ENCODE results near the gene ZEB2.
A peak's percentile ranks its signal among the peaks of the same experiment; 100 is the strongest.

The ZEB2 gene

DNA sequence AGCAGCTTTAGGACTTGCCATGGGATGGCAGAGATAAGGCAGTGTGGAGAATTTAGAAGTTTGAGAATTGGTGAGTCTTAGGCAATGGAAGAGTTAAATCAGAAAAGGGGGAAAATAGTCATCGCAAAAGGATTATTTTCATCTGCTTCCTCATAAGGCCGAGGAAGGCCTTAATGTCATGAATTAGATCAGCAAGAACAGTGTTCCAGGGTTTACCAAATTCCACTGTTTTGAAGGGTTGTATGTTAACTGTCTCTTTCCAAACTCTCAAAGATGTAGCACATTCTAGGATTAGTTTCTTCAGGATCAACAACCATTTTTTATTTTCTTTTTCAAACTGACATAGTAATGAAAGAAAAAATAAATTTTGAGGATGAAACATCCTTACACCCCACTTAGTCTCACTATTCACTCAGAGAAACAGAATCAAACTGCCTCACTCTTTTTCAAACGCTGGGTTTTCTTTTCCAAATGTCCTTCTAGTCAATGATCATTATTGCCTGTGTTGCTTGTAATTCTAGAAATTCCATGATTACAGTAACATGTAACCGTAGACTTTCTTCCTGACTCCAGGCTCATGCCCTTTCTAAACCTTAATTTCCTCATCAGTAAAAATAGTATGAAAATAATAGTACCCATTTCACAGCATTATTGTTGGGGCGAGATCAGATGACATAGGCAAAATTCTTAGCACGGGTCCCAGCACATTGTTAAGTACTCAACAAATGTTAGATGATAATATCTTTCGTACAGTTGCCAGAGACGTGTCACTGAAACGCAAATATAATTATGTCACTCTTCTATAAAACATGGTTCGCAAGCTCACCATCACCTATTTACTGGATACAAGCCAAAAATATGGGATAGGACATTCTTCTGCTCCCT lies 23.6 kb downstream of the ZEB2 start:
- DNase-seq (ENCODE audit: low read depth): peak; percentile 36
- peak overlapping the region; percentile 3; the same call in 1 of the 2 replicates for H3K4me3 ChIP-seq (ENCODE audit: low read length)
- TF ChIP-seq, protein P1, sequence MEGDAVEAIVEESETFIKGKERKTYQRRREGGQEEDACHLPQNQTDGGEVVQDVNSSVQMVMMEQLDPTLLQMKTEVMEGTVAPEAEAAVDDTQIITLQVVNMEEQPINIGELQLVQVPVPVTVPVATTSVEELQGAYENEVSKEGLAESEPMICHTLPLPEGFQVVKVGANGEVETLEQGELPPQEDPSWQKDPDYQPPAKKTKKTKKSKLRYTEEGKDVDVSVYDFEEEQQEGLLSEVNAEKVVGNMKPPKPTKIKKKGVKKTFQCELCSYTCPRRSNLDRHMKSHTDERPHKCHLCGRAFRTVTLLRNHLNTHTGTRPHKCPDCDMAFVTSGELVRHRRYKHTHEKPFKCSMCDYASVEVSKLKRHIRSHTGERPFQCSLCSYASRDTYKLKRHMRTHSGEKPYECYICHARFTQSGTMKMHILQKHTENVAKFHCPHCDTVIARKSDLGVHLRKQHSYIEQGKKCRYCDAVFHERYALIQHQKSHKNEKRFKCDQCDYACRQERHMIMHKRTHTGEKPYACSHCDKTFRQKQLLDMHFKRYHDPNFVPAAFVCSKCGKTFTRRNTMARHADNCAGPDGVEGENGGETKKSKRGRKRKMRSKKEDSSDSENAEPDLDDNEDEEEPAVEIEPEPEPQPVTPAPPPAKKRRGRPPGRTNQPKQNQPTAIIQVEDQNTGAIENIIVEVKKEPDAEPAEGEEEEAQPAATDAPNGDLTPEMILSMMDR (conservative IDR thresholded peaks at IDR 0.05; ENCODE audit: low read length): no peak

DNA sequence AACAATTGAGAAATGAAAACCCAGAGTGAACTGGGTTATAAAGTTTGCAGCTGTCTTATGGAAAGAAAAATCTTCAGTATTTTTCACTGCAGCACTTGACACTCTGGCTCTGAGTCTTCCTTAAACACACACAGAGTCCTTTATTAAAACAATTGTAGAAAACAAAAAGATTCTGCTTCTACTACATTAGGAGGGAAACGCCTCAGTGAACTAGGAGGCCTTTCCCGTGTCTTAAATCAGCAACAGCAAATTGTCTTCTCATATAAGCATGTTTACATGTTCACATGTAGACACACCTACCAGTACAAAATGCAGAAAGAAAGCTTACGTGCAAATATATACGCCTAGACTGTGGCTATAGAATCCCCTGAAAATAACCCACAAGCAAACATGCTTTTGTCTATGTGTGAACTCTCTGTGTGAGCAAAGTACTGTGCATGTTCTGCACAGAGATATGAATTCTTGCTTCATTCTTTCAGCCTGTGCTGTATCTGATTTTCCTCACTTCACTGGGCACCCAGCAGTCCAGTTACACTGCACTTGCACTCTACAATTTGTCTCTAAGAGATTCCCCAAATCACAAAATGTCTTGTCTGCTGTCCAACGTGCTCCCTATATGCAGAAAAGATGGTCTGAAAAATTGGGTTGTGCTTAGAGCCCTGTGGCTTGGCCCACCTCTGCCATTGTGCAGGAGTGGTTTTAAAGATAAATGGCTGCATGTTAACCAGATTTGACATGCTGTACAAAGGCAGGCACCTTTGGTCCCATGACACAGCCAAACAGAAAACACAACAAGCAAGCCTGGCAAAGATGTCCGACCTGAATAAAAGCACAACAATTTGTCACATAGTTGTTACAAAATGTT lies 24.5 kb downstream of the ZEB2 start:
- TF ChIP-seq, protein P1 (conservative IDR thresholded peaks at IDR 0.05; ENCODE audit: low read length): no peak

DNA sequence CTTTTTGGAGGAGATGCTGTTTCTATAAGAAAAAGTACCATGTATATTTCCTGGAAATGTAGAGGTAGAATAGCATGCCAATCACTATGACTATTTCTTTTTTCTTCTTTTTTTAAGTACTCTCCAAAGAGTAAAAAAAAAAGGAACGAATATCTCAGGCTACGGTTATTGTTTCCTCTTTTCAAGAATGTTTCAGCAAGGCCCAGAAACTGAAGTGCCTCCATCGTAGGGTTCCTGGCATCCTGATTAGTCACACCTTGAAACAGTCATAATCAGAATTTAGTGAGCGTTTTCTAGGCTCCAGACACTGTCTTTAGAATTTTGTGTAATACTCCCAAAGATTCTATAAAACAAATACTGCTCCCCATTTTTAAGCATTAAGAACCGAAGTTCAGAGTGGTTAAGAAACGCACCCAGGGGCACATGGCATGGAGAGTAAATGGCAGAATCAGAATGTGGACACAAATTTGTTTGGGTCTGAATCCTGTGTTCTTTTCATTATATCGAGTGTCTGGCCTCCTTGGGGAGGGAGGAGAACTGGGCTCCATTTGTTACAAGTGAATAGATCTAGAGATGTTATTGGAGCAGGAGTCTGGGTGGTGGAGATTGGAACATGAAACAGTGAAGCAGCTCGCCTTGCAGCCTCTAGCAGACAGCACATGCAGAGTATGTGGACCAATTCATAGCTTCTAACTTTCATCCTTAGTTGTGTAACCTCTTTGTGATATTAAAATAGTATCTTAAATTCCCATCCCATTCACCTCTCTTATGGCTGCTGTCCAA lies 26.7 kb downstream of the ZEB2 start:
- TF ChIP-seq, protein P1 (conservative IDR thresholded peaks at IDR 0.05; ENCODE audit: low read length): no peak
- no peak overlapping the region for H3K4me3 ChIP-seq (ENCODE audit: low read length)
- DNase-seq (ENCODE audit: low read depth): no peak

More for the DNA sequence above, 24.5 kb downstream of the ZEB2 start:
- H3K4me3 ChIP-seq (ENCODE audit: low read length): peak overlapping the region; percentile 3; the same call in 1 of the 2 replicates
- no peak for DNase-seq (ENCODE audit: low read depth)

DNA sequence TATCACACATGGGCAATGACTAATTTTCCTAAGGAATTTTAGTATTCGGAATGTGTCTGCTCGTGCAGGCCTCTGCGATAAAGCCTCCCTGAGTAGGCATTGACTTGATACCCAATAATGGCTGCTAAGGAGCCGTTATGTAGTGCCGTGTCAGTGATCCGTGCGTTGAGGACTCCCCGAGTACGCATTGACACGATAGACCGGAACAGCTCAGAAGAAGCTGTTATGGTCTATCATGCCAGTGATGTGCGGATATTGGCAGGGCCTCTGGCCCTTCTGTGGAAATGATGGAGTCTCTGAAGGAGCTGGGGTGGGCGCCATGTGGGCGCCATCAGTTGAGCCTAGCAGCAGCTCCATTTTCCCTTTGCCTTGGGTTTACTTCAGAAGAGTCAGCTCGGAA lies 29.1 kb downstream of the ZEB2 start:
- DNase-seq (ENCODE audit: low read depth): no peak
- no peak overlapping the region for H3K4me3 ChIP-seq (ENCODE audit: low read length)
- TF ChIP-seq, protein P1 (conservative IDR thresholded peaks at IDR 0.05; ENCODE audit: low read length): no peak

DNA sequence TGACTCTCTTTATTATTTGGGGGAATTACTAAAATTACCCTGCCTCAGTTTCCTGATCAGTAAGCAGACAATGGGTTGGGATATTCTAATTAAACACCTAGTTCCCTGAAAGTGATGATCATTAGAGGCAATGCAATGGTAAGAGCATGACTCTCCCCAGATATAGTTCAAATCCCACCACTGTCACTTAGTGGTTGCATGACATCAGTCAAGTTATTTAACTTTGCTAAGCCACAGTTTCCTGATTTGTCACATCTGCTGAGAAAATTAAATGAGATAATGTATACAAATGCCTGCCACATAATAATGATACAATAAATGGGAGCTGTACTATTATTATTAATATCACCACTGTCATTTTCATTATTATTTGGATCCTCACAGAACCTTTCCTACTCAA lies 29.9 kb downstream of the ZEB2 start:
- TF ChIP-seq, protein P1 (conservative IDR thresholded peaks at IDR 0.05; ENCODE audit: low read length): no peak
- H3K4me3 ChIP-seq (ENCODE audit: low read length): no peak overlapping the region
- DNase-seq (ENCODE audit: low read depth): no peak

DNA sequence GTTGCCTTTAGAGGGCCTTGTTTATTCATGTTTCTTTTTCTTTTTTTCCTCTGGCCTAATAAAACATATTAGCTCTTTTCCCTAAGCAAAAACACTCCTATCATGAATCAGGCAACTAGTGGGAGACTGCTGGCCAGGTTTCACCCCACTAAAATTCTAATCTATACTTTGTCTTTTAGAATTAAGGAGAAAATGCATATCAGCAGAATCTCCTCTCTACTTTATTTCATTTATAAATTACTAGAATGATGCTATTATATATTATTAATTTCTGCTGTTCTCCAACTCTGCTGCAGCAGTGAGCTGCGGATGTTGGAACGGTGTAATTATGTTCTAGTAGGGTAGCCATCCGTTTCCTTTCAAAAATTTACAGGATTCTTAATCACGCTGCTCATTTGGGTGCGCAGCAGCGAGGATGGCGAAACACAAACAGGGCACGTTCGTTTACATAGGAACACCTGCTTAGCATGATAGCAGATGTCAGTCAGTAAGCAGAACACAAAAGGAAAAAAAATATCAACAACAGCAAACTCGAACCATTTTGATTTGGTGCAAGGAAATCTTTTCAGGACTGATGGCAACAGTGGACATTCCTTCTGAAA lies 30.5 kb downstream of the ZEB2 start:
- TF ChIP-seq, protein P1 (conservative IDR thresholded peaks at IDR 0.05; ENCODE audit: low read length): no peak
- no peak for DNase-seq (ENCODE audit: low read depth)

More for the DNA sequence above, 30.5 kb downstream of the ZEB2 start:
- no peak overlapping the region for H3K4me3 ChIP-seq (ENCODE audit: low read length)

All from AG10803 (cell line).